K562 (cell line): ENCODE data around the gene PRR30. TPM values are rescaled to one million over a fixed set of nuclear protein-coding genes. Genes with fewer than 3 reads are reported as not detected.

Experiments used
- FIP1L1 ChIP-seq: fragments of 200-400 bp; formaldehyde crosslinking; IDR thresholded peaks from 2 replicates; pipeline ENCODE4 v1.6.1; 2018; ENCODE audit warnings: mild to moderate bottlenecking, low read depth, low read length; ENCODE audit not compliant: poor library complexity, severe bottlenecking
- FOXO4 ChIP-seq: fragments of 450-650 bp; formaldehyde crosslinking; IDR thresholded peaks from 2 replicates; pipeline ENCODE4 v1.4.0; 2020; ENCODE audit warnings: mild to moderate bottlenecking, moderate library complexity
- GABPA ChIP-seq: fragments of 200-800 bp; sonication (Bioruptor generic); conservative IDR thresholded peaks from 2 replicates; pipeline ENCODE4 v1.6.1; 2016; ENCODE audit warnings: low read depth, missing genetic modification characterization, missing compliant biosample characterization
- HNRNPK ChIP-seq: fragments of 200-400 bp; formaldehyde crosslinking; IDR thresholded peaks from one replicate; pipeline ENCODE4 v1.6.1; 2018; ENCODE audit warnings: mild to moderate bottlenecking, low read depth, low read length; ENCODE audit not compliant: poor library complexity, severe bottlenecking
- KAT7 ChIP-seq: sonication (generic); formaldehyde crosslinking; IDR thresholded peaks from 2 replicates; pipeline ENCODE4 v1.8.0; 2022; ENCODE audit warnings: missing genetic modification reagents, mild to moderate bottlenecking, borderline replicate concordance
- MAFF ChIP-seq: IDR thresholded peaks from 2 replicates; pipeline ENCODE4 v1.6.1; 2012; ENCODE audit warnings: low read length, improper control_type of control experiment
- MEIS2 ChIP-seq: fragments of 450-650 bp; IDR thresholded peaks from 2 replicates; pipeline ENCODE4 v1.6.1; 2014; ENCODE audit warnings: mild to moderate bottlenecking; ENCODE audit not compliant: partially characterized antibody
- NFIC ChIP-seq: fragments of 450-650 bp; IDR thresholded peaks from 2 replicates; pipeline ENCODE4 v1.6.1; 2017; ENCODE audit warnings: mild to moderate bottlenecking, inconsistent platforms
- RAD51 ChIP-seq: fragments of 450-650 bp; IDR thresholded peaks from 2 replicates; pipeline ENCODE4 v1.7.1; 2016; ENCODE audit warnings: low read depth, mild to moderate bottlenecking, borderline replicate concordance
- RBM25 ChIP-seq: fragments of 200-400 bp; formaldehyde crosslinking; IDR thresholded peaks from 2 replicates; pipeline ENCODE4 v1.6.1; 2018; ENCODE audit warnings: low read length, low read depth, moderate library complexity; ENCODE audit not compliant: severe bottlenecking
- SMAD1 ChIP-seq: fragments of 150-350 bp; IDR thresholded peaks from 2 replicates; pipeline ENCODE4 v1.6.1; 2014; ENCODE audit warnings: low read length, low read depth; ENCODE audit not compliant: partially characterized antibody
- SMARCE1 ChIP-seq: fragments of 450-650 bp; IDR thresholded peaks from 2 replicates; pipeline ENCODE4 v1.7.1; 2016; ENCODE audit warnings: mild to moderate bottlenecking
- SRSF7 ChIP-seq: fragments of 200-400 bp; formaldehyde crosslinking; optimal IDR thresholded peaks from 2 replicates; pipeline ENCODE3; 2017; ENCODE audit warnings: mild to moderate bottlenecking, low read depth, low read length
- STAT5B ChIP-seq: fragments of 250-450 bp; sonication (Bioruptor Pico); IDR thresholded peaks from 2 replicates; pipeline ENCODE4 v1.8.0; 2021; ENCODE audit warnings: mild to moderate bottlenecking, inconsistent platforms
- TCFL5 ChIP-seq: fragments of 250-450 bp; sonication (Bioruptor Pico); conservative IDR thresholded peaks from 2 replicates; pipeline ENCODE4 v1.6.1; 2021; ENCODE audit warnings: mild to moderate bottlenecking, moderate library complexity, matching md5 sums
- YY1 ChIP-seq, 3 experiments: IDR thresholded peaks; 2 replicates each; pipeline ENCODE4 v1.6.1; 2011; ENCODE audit warnings: low read length in 2 of 3, mild to moderate bottlenecking in 2 of 3, moderate library complexity in 2 of 3, borderline replicate concordance in 1 of 3, control low read depth in 1 of 3, low read depth in 1 of 3; ENCODE audit not compliant: insufficient read depth in 3 of 3, insufficient replicate concordance in 2 of 3, control insufficient read depth in 1 of 3, insufficient read length in 1 of 3; ENCODE audit errors: extremely low read depth in 1 of 3
- ZBTB1 ChIP-seq: sonication (generic); formaldehyde crosslinking; IDR thresholded peaks from 2 replicates; pipeline ENCODE4 v1.8.1; 2023; ENCODE audit warnings: missing genetic modification reagents, low read depth, mild to moderate bottlenecking, borderline replicate concordance
- ZC3H4 ChIP-seq: sonication (generic); formaldehyde crosslinking; IDR thresholded peaks from 2 replicates; pipeline ENCODE4 v1.9.0; 2021; ENCODE audit warnings: missing genetic modification reagents, borderline replicate concordance
- ZNF395 ChIP-seq: fragments of 200-800 bp; sonication (Bioruptor generic); IDR thresholded peaks from 2 replicates; pipeline ENCODE4 v1.6.1; 2017; ENCODE audit warnings: missing genetic modification characterization, missing compliant biosample characterization
- polyA plus RNA-seq, 8 experiments: library from polyadenylated mRNA; depleted of rRNA in 4 of 8; stranded (reverse) in 5 of 8; unstranded in 3 of 8; fragments of >200 nt; fragmentation: Nextera tagmentation in 2 of 8; fragmentation: Illumina TruSeq in 1 of 8; extraction: Ambion mirVana in 2 of 8; extraction: Trizol in 1 of 8; gene quantifications; 2 replicates each; pipeline versions ENCODE4 v1.2.1 to v1.2.3, GENCODE V29; 2011 to 2014; ENCODE audit warnings: inconsistent platforms in 1 of 8, missing spikeins in 1 of 8
- total RNA-seq, 7 experiments: library from RNA; depleted of rRNA in 6 of 7; stranded (reverse); fragments of >200 nt in 6 of 7; fragmentation: Illumina TruSeq in 2 of 7; extraction: Trizol in 2 of 7; gene quantifications; 2 replicates each; pipeline versions ENCODE4 v1.2.1 to v1.2.3, GENCODE V29; 2011 to 2021; ENCODE audit warnings: low replicate concordance in 1 of 7
- TF ChIP-seq, protein P1 (sequence below), 2 experiments: IDR thresholded peaks; 2 replicates each; pipeline ENCODE4 v1.6.1; 2012; ENCODE audit warnings: improper control_type of control experiment in 2 of 2, low read depth in 2 of 2, low read length in 2 of 2, borderline replicate concordance in 1 of 2
- TF ChIP-seq, protein P2 (sequence below): fragments of 250-450 bp; sonication (Bioruptor Pico); IDR thresholded peaks from 2 replicates; pipeline ENCODE4 v1.5.0; 2021

PRR30 gene
- total and polyA plus RNA-seq, 9 of the 15 experiments (the other 6 are each of a cell fraction or from before 2014, with no cell fraction given): not detected

- TF ChIP-seq FOXO4 (CRISPR knock-in tag) (no peak), ZC3H4 (CRISPR knock-in tag) (no peak), RAD51 (peak; percentile 79), STAT5B (CRISPR knock-in tag) (no peak), RBM25 (no peak), MEIS2 (no peak), TCFL5 (CRISPR knock-in tag) (no peak), KAT7 (peak; percentile 63; the same call in 1 of the 2 replicates), HNRNPK (no peak), ZBTB1 (CRISPR knock-in tag) (no peak), YY1 (IDR thresholded peaks at IDR 0.05; ENCODE audit: borderline replicate concordance in 1 of 3, control insufficient read depth in 1 of 3, extremely low read depth in 1 of 3, insufficient read depth in 3 of 3, insufficient read length in 1 of 3, insufficient replicate concordance in 2 of 3, low read depth in 1 of 3, low read length in 2 of 3) (peak in 2 of 3 experiments; percentile 42 to 61), FIP1L1 (no peak), ZNF395 (CRISPR knock-in tag) (peak; percentile 91), MAFF (no peak), SRSF7 (no peak), NFIC (no peak), SMARCE1 (peak; percentile 63; the same call in 1 of the 2 replicates), GABPA (tag) (peak; percentile 29; the same call in 1 of the 2 replicates), SMAD1 (no peak)
- TF ChIP-seq, protein P1, sequence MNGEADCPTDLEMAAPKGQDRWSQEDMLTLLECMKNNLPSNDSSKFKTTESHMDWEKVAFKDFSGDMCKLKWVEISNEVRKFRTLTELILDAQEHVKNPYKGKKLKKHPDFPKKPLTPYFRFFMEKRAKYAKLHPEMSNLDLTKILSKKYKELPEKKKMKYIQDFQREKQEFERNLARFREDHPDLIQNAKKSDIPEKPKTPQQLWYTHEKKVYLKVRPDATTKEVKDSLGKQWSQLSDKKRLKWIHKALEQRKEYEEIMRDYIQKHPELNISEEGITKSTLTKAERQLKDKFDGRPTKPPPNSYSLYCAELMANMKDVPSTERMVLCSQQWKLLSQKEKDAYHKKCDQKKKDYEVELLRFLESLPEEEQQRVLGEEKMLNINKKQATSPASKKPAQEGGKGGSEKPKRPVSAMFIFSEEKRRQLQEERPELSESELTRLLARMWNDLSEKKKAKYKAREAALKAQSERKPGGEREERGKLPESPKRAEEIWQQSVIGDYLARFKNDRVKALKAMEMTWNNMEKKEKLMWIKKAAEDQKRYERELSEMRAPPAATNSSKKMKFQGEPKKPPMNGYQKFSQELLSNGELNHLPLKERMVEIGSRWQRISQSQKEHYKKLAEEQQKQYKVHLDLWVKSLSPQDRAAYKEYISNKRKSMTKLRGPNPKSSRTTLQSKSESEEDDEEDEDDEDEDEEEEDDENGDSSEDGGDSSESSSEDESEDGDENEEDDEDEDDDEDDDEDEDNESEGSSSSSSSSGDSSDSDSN (IDR thresholded peaks at IDR 0.05; ENCODE audit: borderline replicate concordance in 1 of 2, low read depth in 2 of 2, low read length in 2 of 2): 0 out of 4 replicates have a peak, but pooled peaks have one; percentile 14 to 34
- TF ChIP-seq, protein P2, sequence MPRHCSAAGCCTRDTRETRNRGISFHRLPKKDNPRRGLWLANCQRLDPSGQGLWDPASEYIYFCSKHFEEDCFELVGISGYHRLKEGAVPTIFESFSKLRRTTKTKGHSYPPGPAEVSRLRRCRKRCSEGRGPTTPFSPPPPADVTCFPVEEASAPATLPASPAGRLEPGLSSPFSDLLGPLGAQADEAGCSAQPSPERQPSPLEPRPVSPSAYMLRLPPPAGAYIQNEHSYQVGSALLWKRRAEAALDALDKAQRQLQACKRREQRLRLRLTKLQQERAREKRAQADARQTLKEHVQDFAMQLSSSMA (CRISPR knock-in tag): no peak
These were observed 46.3 kb downstream of the PRR30 start (continued) for GRCh38 chr2:27092696-27093429.
